ENCODE data around the gene CELA2B. TPM values are rescaled to one million over a fixed set of nuclear protein-coding genes. Genes with fewer than 3 reads are reported as not detected.

The CELA2B gene
- total and polyA plus RNA-seq, 9 of the 15 experiments (the other 6 are each of a cell fraction or from before 2014, with no cell fraction given) = 0.25 to 2.1 (median 0.38) TPM; not detected in 5

- TF ChIP-seq TCF7 (IDR thresholded peaks at IDR 0.05; ENCODE audit: borderline replicate concordance) (0 out of 2 replicates have a peak, but pooled peaks have one; percentile 67), CBFB (CRISPR knock-in tag; IDR thresholded peaks at IDR 0.05) (peak; percentile 44; the same call in 1 of the 2 replicates), ZNF589 (CRISPR knock-in tag; IDR thresholded peaks at IDR 0.05; ENCODE audit: low read depth) (peak; percentile 53; the same call in 1 of the 2 replicates), MTA3 (IDR thresholded peaks at IDR 0.05; ENCODE audit: borderline replicate concordance) (peak; percentile 100), SMAD4 (CRISPR knock-in tag; conservative IDR thresholded peaks at IDR 0.05) (peak; percentile 84), USF2 (CRISPR knock-in tag; IDR thresholded peaks at IDR 0.05) (peak; percentile 100), RBM17 (IDR thresholded peaks at IDR 0.05; ENCODE audit: borderline replicate concordance, low read depth, low read length) (no peak), MIER1 (IDR thresholded peaks at IDR 0.05; ENCODE audit: low read depth) (no peak), ZC3H4 (CRISPR knock-in tag; IDR thresholded peaks at IDR 0.05; ENCODE audit: borderline replicate concordance) (no peak), KLF1 (tag; IDR thresholded peaks at IDR 0.05) (peak; percentile 86), ZKSCAN1 (IDR thresholded peaks at IDR 0.05; ENCODE audit: low read depth, low read length) (peak; percentile 89), PHF8 (IDR thresholded peaks at IDR 0.05; ENCODE audit: borderline replicate concordance, low read length) (peak; percentile 97), NR3C1 (CRISPR knock-in tag; IDR thresholded peaks at IDR 0.05) (no peak), ZNF124 (CRISPR knock-in tag; IDR thresholded peaks at IDR 0.05) (no peak), CCNT2 (IDR thresholded peaks at IDR 0.05; ENCODE audit: borderline replicate concordance, extremely low read depth, insufficient read length, low read depth, low read length) (peak; percentile 47), ZNF561 (CRISPR knock-in tag; conservative IDR thresholded peaks at IDR 0.05) (no peak), CXXC5 (CRISPR knock-in tag; IDR thresholded peaks at IDR 0.05) (peak; percentile 92), ZNF274 (IDR thresholded peaks at IDR 0.05; ENCODE audit: borderline replicate concordance, low read depth, low read length) (no peak), COPS2 (conservative IDR thresholded peaks at IDR 0.05) (no peak)
- TF ChIP-seq, protein P1, sequence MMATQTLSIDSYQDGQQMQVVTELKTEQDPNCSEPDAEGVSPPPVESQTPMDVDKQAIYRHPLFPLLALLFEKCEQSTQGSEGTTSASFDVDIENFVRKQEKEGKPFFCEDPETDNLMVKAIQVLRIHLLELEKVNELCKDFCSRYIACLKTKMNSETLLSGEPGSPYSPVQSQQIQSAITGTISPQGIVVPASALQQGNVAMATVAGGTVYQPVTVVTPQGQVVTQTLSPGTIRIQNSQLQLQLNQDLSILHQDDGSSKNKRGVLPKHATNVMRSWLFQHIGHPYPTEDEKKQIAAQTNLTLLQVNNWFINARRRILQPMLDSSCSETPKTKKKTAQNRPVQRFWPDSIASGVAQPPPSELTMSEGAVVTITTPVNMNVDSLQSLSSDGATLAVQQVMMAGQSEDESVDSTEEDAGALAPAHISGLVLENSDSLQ (IDR thresholded peaks at IDR 0.05) = peak; percentile 16; the same call in 1 of the 2 replicates
- TF ChIP-seq, protein P2, sequence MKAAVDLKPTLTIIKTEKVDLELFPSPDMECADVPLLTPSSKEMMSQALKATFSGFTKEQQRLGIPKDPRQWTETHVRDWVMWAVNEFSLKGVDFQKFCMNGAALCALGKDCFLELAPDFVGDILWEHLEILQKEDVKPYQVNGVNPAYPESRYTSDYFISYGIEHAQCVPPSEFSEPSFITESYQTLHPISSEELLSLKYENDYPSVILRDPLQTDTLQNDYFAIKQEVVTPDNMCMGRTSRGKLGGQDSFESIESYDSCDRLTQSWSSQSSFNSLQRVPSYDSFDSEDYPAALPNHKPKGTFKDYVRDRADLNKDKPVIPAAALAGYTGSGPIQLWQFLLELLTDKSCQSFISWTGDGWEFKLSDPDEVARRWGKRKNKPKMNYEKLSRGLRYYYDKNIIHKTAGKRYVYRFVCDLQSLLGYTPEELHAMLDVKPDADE (conservative IDR thresholded peaks at IDR 0.05; ENCODE audit: control insufficient read depth, low read depth, low read length) = peak; percentile 22; the same call in 1 of the 2 replicates
- TF ChIP-seq, protein P3, sequence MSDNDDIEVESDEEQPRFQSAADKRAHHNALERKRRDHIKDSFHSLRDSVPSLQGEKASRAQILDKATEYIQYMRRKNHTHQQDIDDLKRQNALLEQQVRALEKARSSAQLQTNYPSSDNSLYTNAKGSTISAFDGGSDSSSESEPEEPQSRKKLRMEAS (CRISPR knock-in tag; IDR thresholded peaks at IDR 0.05) = peak; percentile 96
- TF ChIP-seq, protein P4, sequence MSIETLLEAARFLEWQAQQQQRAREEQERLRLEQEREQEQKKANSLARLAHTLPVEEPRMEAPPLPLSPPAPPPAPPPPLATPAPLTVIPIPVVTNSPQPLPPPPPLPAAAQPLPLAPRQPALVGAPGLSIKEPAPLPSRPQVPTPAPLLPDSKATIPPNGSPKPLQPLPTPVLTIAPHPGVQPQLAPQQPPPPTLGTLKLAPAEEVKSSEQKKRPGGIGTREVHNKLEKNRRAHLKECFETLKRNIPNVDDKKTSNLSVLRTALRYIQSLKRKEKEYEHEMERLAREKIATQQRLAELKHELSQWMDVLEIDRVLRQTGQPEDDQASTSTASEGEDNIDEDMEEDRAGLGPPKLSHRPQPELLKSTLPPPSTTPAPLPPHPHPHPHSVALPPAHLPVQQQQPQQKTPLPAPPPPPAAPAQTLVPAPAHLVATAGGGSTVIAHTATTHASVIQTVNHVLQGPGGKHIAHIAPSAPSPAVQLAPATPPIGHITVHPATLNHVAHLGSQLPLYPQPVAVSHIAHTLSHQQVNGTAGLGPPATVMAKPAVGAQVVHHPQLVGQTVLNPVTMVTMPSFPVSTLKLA (conservative IDR thresholded peaks at IDR 0.05) = peak; percentile 94 to 98
These were observed 50.8 kb downstream of the CELA2B start, which contains the start of gene DNAJC16 (continued) for GRCh38 chr1:15526490-15527339.
